Measurements from ENCODE around the gene OR51E2. TPM values are rescaled to one million over a fixed set of nuclear protein-coding genes. Genes with fewer than 3 reads are reported as not detected.
"Not testable (repeated sequence)": the region's sequence is repeated elsewhere in the genome, so short reads cannot be mapped to it uniquely, and the experiment has no call there.

The OR51E2 gene
- total RNA-seq, result not detected

- no peak for ATAC-seq
Observed at GRCh38 chr11:4697585-4697984, at the start of gene OR51E2. OR51E2 (minus strand) TSS chr11:4697853; CDS start chr11:4682711, 15,142 bp downstream.

- no peak for ATAC-seq
Observed at GRCh38 chr11:4740735-4741134, 43.1 kb upstream of the OR51E2 start.

- no peak for ATAC-seq
Observed at GRCh38 chr11:4727171-4727570, 29.5 kb upstream of the OR51E2 start.

GRCh38 chr11:4722616-4723534 is 25.2 kb upstream of the OR51E2 start:
- not testable (repeated sequence) for ATAC-seq

GRCh38 chr11:4714300-4714699 is 16.6 kb upstream of the OR51E2 start:
- no peak for ATAC-seq

- no peak for ATAC-seq
Observed at GRCh38 chr11:4713241-4713640, 15.6 kb upstream of the OR51E2 start.

- no peak for ATAC-seq
Observed at GRCh38 chr11:4704790-4705334, 7.2 kb upstream of the OR51E2 start.

GRCh38 chr11:4704054-4704789 is 6.6 kb upstream of the OR51E2 start, which contains the start of gene MMP26:
MMP26 (plus strand) TSS chr11:4704784.
- ATAC-seq, result no peak

GRCh38 chr11:4700436-4700820 is 2.8 kb upstream of the OR51E2 start:
- no peak for ATAC-seq

GRCh38 chr11:4699697-4700435 is 2.2 kb upstream of the OR51E2 start:
- no peak for ATAC-seq

GRCh38 chr11:4695442-4695841 is 2.2 kb downstream of the OR51E2 start:
- no peak for ATAC-seq

GRCh38 chr11:4684631-4685285 is 12.9 kb downstream of the OR51E2 start:
- ATAC-seq, result no peak

- no peak for ATAC-seq
Observed at GRCh38 chr11:4682623-4683419, 14.8 kb downstream of the OR51E2 start.

GRCh38 chr11:4680341-4680740 is 17.3 kb downstream of the OR51E2 start:
- no peak for ATAC-seq

GRCh38 chr11:4677948-4678347 is 19.7 kb downstream of the OR51E2 start:
- ATAC-seq, result no peak

- ATAC-seq, result no peak
Observed at GRCh38 chr11:4673781-4674180, 23.9 kb downstream of the OR51E2 start.

GRCh38 chr11:4672470-4672869 is 25.2 kb downstream of the OR51E2 start:
- ATAC-seq, result no peak

GRCh38 chr11:4671741-4672140 is 25.9 kb downstream of the OR51E2 start:
- no peak for ATAC-seq

- no peak for ATAC-seq
Observed at GRCh38 chr11:4665424-4665823, 32.2 kb downstream of the OR51E2 start.

- no peak for ATAC-seq
Observed at GRCh38 chr11:4664786-4665185, 32.9 kb downstream of the OR51E2 start.

GRCh38 chr11:4664183-4664582 is 33.5 kb downstream of the OR51E2 start:
- ATAC-seq, result no peak

Measured in esophagus mucosa (tissue), 1 donor.